GM12891 (cell line): ENCODE data around the gene TSPAN3.

Source experiments
- POLR2AphosphoS5 ChIP-seq: IDR thresholded peaks from 2 replicates; pipeline ENCODE4 v1.6.1; 2011; ENCODE audit warnings: low read depth, low read length, control low read depth
- TAF1 ChIP-seq: IDR thresholded peaks from 2 replicates; pipeline ENCODE4 v1.6.1; 2011; ENCODE audit warnings: low read depth, low read length, control low read depth

DNA sequence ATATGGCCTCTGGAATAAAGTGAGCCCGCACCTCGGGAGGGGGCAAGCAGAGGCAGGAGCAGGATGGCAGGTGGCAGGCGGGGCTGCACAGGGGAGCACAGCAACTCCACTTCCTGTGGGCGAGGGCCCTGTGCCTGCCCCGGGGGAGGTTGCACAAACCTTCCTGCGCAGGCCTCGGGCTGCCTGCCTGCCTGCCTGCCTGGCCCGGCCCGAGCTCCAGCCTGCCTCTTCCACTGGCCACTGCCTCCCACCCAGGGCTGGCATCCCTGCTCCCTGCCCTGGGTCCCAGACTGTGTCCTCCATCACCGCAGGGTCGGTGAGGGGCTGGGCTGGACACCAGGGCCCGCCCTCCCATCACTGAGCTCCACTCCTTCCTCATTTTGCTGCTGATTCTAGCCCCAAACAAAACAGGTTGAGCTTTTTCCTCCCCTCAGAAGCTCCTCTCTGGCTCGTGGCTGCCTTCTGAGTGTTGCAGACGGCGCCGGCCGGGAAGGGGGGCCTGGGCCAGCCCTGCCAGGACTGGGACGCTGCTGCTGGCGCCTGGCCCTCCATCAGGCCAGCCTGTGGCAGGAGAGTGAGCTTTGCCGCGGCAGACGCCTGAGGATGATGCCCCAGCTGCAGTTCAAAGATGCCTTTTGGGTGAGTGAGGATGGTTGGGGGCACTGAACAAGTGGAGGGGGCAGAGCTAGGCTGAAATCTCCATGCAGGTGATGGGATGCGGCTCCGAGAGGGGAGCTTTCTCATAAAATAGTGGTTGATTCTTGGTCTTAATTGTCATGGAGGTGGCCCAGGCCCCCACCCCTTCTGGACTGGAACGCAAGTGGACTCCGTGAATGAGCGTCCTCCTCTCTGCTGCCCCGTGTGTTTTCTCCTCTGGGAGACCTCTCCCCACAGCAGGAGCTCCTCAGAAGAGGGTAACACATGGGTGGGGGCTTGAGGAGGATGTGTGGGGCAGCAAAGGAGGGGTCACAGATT, 75.7 kb downstream of the TSPAN3 start, which contains the start of gene PSTPIP1:
- TF ChIP-seq POLR2AphosphoS5 (0 out of 2 replicates have a peak, but pooled peaks have one; percentile 41), TAF1 (peak; percentile 38; the same call in 1 of the 2 replicates)
